ENCODE data around the gene SERPINA9. TPM values are rescaled to one million over a fixed set of nuclear protein-coding genes. Genes with fewer than 3 reads are reported as not detected.
"Not testable (repeated sequence)": the region's sequence is repeated elsewhere in the genome, so short reads cannot be mapped to it uniquely, and the experiment has no call there.

SERPINA9 gene
- polyA plus RNA-seq, 2 of the 4 experiments (the other 2 are of a cell fraction) = not detected

- no peak for TF ChIP-seq ZFP36 (IDR thresholded peaks at IDR 0.05; ENCODE audit: borderline replicate concordance, partially characterized antibody)
- TF ChIP-seq ZSCAN20 (CRISPR knock-in tag; IDR thresholded peaks at IDR 0.05) = no peak
Observed at GRCh38 chr14:94483729-94484275, 7.8 kb upstream of the SERPINA9 start (continued).

GRCh38 chr14:94483071-94483451 is 7.1 kb upstream of the SERPINA9 start:
- no peak for DNase-seq (ENCODE audit: low read depth in 1 of 2, low spot score in 1 of 2)
- no peak for TF ChIP-seq PHF8 (IDR thresholded peaks at IDR 0.05; ENCODE audit: borderline replicate concordance, low read depth)
- no peak for TF ChIP-seq CHD2 (IDR thresholded peaks at IDR 0.05; ENCODE audit: low read length, partially characterized antibody)
- TF ChIP-seq TP53 (CRISPR knock-in tag; IDR thresholded peaks at IDR 0.05) = no peak
- TF ChIP-seq TFCP2L1 (CRISPR knock-in tag; IDR thresholded peaks at IDR 0.05) = no peak
- no peak for TF ChIP-seq KDM5A (IDR thresholded peaks at IDR 0.05)
- TF ChIP-seq CHD4 (IDR thresholded peaks at IDR 0.05; ENCODE audit: borderline replicate concordance) = no peak
- TF ChIP-seq CBX8 (IDR thresholded peaks at IDR 0.05) = no peak
- TF ChIP-seq PBX3 (IDR thresholded peaks at IDR 0.05) = no peak
- TF ChIP-seq ZNF302 (CRISPR knock-in tag; IDR thresholded peaks at IDR 0.05) = no peak
- TF ChIP-seq BHLHE40 (IDR thresholded peaks at IDR 0.05; ENCODE audit: low read depth, low read length) = no peak
- CTCF ChIA-PET = no interaction called here
- H3K27ac ChIP-seq = no peak overlapping the region
- FAIRE-seq = no peak
- peaks cover 12% of the 10 kb centered on the region for H3K9me3 ChIP-seq
- ATAC-seq = no peak
- no peak overlapping the region for H3K4me2 ChIP-seq
- 0 out of 3 replicates have a peak, but pooled peaks cover 3% of the 10 kb centered on the region for H3K4me1 ChIP-seq
- WGBS (ENCODE audit: missing lambda C conversion rate) = 73% methylated on average over 10 of the region's 10 CpGs
- H3K4me3 ChIP-seq = no peak overlapping the region
- POLR2A ChIA-PET = no interaction called here

- 60% methylated on average over 10 of the region's 10 CpGs for WGBS (ENCODE audit: missing lambda C conversion rate)
- H3K27ac ChIP-seq; H3K4me2 ChIP-seq; POLR2A ChIA-PET; H3K4me3 ChIP-seq; DNase-seq (ENCODE audit: low read depth in 1 of 2, low spot score in 1 of 2); H3K4me1 ChIP-seq; ATAC-seq; FAIRE-seq; CTCF ChIA-PET: not testable (repeated sequence)
- H3K9me3 ChIP-seq = peaks cover 17% of the 10 kb centered on the region
Observed at GRCh38 chr14:94482132-94483070, 6.4 kb upstream of the SERPINA9 start.

- no peak for ATAC-seq
- TF ChIP-seq E2F6 (IDR thresholded peaks at IDR 0.05; ENCODE audit: borderline replicate concordance, low read depth) (no peak), RAD21 (conservative IDR thresholded peaks at IDR 0.05 in 1 of 2, IDR thresholded peaks at IDR 0.05 in 1 of 2) (no peak), EHF (CRISPR knock-in tag; IDR thresholded peaks at IDR 0.05) (no peak), RCOR1 (IDR thresholded peaks at IDR 0.05; ENCODE audit: low read depth, low read length) (no peak), HOXB13 (CRISPR knock-in tag; IDR thresholded peaks at IDR 0.05; ENCODE audit: low read depth) (no peak), MAFK (IDR thresholded peaks at IDR 0.05; ENCODE audit: partially characterized antibody) (no peak)
- FAIRE-seq = no peak
- Histone ChIP-seq H3K4me2 (no peak overlapping the region), H3K4me1 (0 out of 3 replicates have a peak, but pooled peaks cover 2% of the 10 kb centered on the region), H3K4me3 (no peak overlapping the region), H3K9me3 (peaks cover 19% of the 10 kb centered on the region), H3K27ac (no peak overlapping the region)
- POLR2A ChIA-PET = no interaction called here
- CTCF ChIA-PET = interaction anchor here (1.2 kb wide), 1 partner anchor 26 kb away, joined by 3 read pairs; no protein-coding TSS in a partner anchor
- no peak for DNase-seq (ENCODE audit: low read depth in 1 of 2, low spot score in 1 of 2)
- 26% methylated on average over 5 of the region's 5 CpGs for WGBS (ENCODE audit: missing lambda C conversion rate)
Observed at GRCh38 chr14:94481468-94482131, 5.6 kb upstream of the SERPINA9 start.

Measured in A549 (cell line).